H9 (cell line): ENCODE results near the gene DLL3. TPM values are rescaled to one million over a fixed set of nuclear protein-coding genes. Genes with fewer than 3 reads are reported as not detected.
A peak's percentile ranks its signal among the peaks of the same experiment; 100 is the strongest.

ENCODE experiments used
- DNase-seq: peaks from one replicate; pipeline ENCODE4 v3.0.0-alpha.2; 2017
- H2AFZ ChIP-seq: one replicate; pipeline ENCODE4 v1.6.1; 2013; ENCODE audit warnings: mild to moderate bottlenecking, low read length, control low read depth, moderate library complexity
- H2AK5ac ChIP-seq: 2 replicates; pipeline ENCODE4 v1.6.1; 2013; ENCODE audit warnings: low read length, control low read depth, mixed read lengths; ENCODE audit not compliant: insufficient read length
- H2BK120ac ChIP-seq: one replicate; pipeline ENCODE4 v1.6.1; 2013; ENCODE audit warnings: low read depth, mild to moderate bottlenecking, low read length, control low read depth, inconsistent platforms; ENCODE audit not compliant: poor library complexity, severe bottlenecking
- H2BK12ac ChIP-seq: 2 replicates; pipeline ENCODE4 v1.6.1; 2013; ENCODE audit warnings: low read length, control low read depth, mixed read lengths, low read depth; ENCODE audit not compliant: insufficient read length
- H2BK15ac ChIP-seq: 2 replicates; pipeline ENCODE4 v1.6.1; 2013; ENCODE audit warnings: low read depth, low read length, control low read depth
- H2BK20ac ChIP-seq: one replicate; pipeline ENCODE4 v1.6.1; 2013; ENCODE audit warnings: low read depth, mild to moderate bottlenecking, low read length, control low read depth, inconsistent platforms; ENCODE audit not compliant: poor library complexity, severe bottlenecking
- H2BK5ac ChIP-seq: 2 replicates; pipeline ENCODE4 v1.6.1; 2013; ENCODE audit warnings: low read length, control low read depth, mixed read lengths; ENCODE audit not compliant: insufficient read length
- H3K14ac ChIP-seq: 2 replicates; pipeline ENCODE4 v1.6.1; 2013; ENCODE audit warnings: low read length, control low read depth; ENCODE audit not compliant: insufficient read depth
- H3K18ac ChIP-seq: 2 replicates; pipeline ENCODE4 v1.6.1; 2013; ENCODE audit warnings: low read depth, mild to moderate bottlenecking, mixed read lengths, low read length, control low read depth; ENCODE audit not compliant: insufficient read length
- H3K23ac ChIP-seq: 2 replicates; pipeline ENCODE4 v1.6.1; 2013; ENCODE audit warnings: low read length, control low read depth, mixed read lengths, low read depth; ENCODE audit not compliant: insufficient read length
- H3K23me2 ChIP-seq: 2 replicates; pipeline ENCODE4 v1.6.1; 2013; ENCODE audit warnings: low read depth, mild to moderate bottlenecking, mixed read lengths, low read length, control low read depth; ENCODE audit not compliant: insufficient read length, poor library complexity, severe bottlenecking
- H3K27ac ChIP-seq: 2 replicates; pipeline ENCODE4 v1.5.1; 2013; ENCODE audit warnings: low read length, control low read depth, mixed read lengths, low read depth; ENCODE audit not compliant: insufficient read length
- H3K27me3 ChIP-seq: 2 replicates; pipeline ENCODE4 v1.6.1; 2013; ENCODE audit warnings: low read length, control low read depth, inconsistent platforms; ENCODE audit not compliant: insufficient read depth
- H3K4ac ChIP-seq: 2 replicates; pipeline ENCODE4 v1.6.1; 2013; ENCODE audit warnings: low read depth, mild to moderate bottlenecking, control low read depth, inconsistent platforms, low read length, moderate library complexity
- H3K4me1 ChIP-seq: 2 replicates; pipeline ENCODE4 v1.6.1; 2013; ENCODE audit warnings: low read length, control low read depth, inconsistent platforms; ENCODE audit not compliant: insufficient read depth
- H3K4me2 ChIP-seq: 2 replicates; pipeline ENCODE4 v1.6.1; 2013; ENCODE audit warnings: low read length, control low read depth, mixed read lengths; ENCODE audit not compliant: insufficient read length, insufficient read depth
- H3K56ac ChIP-seq: 2 replicates; pipeline ENCODE4 v1.6.1; 2013; ENCODE audit warnings: low read depth, mild to moderate bottlenecking, mixed read lengths, low read length, control low read depth; ENCODE audit not compliant: insufficient read length
- H3K79me1 ChIP-seq: 2 replicates; pipeline ENCODE4 v1.6.1; 2013; ENCODE audit warnings: low read depth, mild to moderate bottlenecking, moderate library complexity, low read length, control low read depth, inconsistent platforms; ENCODE audit not compliant: insufficient read depth, poor library complexity, severe bottlenecking
- H3K79me2 ChIP-seq: 2 replicates; pipeline ENCODE4 v1.6.1; 2013; ENCODE audit warnings: low read length, control low read depth, inconsistent platforms; ENCODE audit not compliant: insufficient read depth
- H3K9ac ChIP-seq: 2 replicates; pipeline ENCODE4 v1.6.1; 2013; ENCODE audit warnings: low read length, control low read depth, mixed read lengths; ENCODE audit not compliant: insufficient read length; ENCODE audit errors: extremely low read depth
- H3K9me3 ChIP-seq: one replicate; pipeline ENCODE4 v1.6.1; 2013; ENCODE audit warnings: low read depth, low read length, inconsistent platforms; ENCODE audit not compliant: control insufficient read depth
- H3T11ph ChIP-seq: one replicate; pipeline ENCODE4 v1.6.1; 2013; ENCODE audit warnings: mild to moderate bottlenecking, low read length, control low read depth, inconsistent platforms
- H4K20me1 ChIP-seq: one replicate; pipeline ENCODE4 v1.6.1; 2013; ENCODE audit not compliant: control insufficient read depth, insufficient read length, insufficient read depth
- H4K5ac ChIP-seq: 2 replicates; pipeline ENCODE4 v1.6.1; 2013; ENCODE audit warnings: low read depth, mild to moderate bottlenecking, mixed read lengths, low read length, control low read depth; ENCODE audit not compliant: insufficient read length
- H4K8ac ChIP-seq: replicated peaks from 2 replicates; pipeline ENCODE4 v1.6.1; 2013; ENCODE audit warnings: low read length, control low read depth, mixed read lengths, low read depth; ENCODE audit not compliant: insufficient read length
- H4K91ac ChIP-seq: 2 replicates; pipeline ENCODE4 v1.6.1; 2013; ENCODE audit warnings: low read depth, mild to moderate bottlenecking, moderate library complexity, mixed read lengths, low read length, control low read depth; ENCODE audit not compliant: insufficient read length
- H3K27ac Mint-ChIP-seq, 3 experiments: 2 replicates in 2 of 3; 3 replicates in 1 of 3; pipeline ENCODE4 v1.8.0; 2020 to 2021; ENCODE audit warnings: mixed read lengths in 3 of 3, mild to moderate bottlenecking in 1 of 3, moderate library complexity in 1 of 3
- H3K27me3 Mint-ChIP-seq: 2 replicates; pipeline ENCODE4 v1.8.0; 2021; ENCODE audit warnings: low read depth, mild to moderate bottlenecking, moderate library complexity, mixed read lengths
- H3K36me3 Mint-ChIP-seq, 3 experiments: 2 replicates in 2 of 3; 3 replicates in 1 of 3; pipeline ENCODE4 v1.8.0; 2020 to 2021; ENCODE audit warnings: low read depth in 3 of 3, mixed read lengths in 3 of 3; ENCODE audit not compliant: insufficient read depth in 1 of 3
- H3K4me1 Mint-ChIP-seq, 2 experiments: 2 replicates each; pipeline ENCODE4 v1.8.0; 2020; ENCODE audit warnings: mixed read lengths in 2 of 2
- H3K4me3 Mint-ChIP-seq, 2 experiments: 2 replicates in 1 of 2; 3 replicates in 1 of 2; pipeline ENCODE4 v1.8.0; 2020 to 2021; ENCODE audit warnings: mild to moderate bottlenecking in 2 of 2, mixed read lengths in 2 of 2, moderate library complexity in 1 of 2
- H3K9me3 Mint-ChIP-seq, 2 experiments: 2 replicates in 1 of 2; 3 replicates in 1 of 2; pipeline ENCODE4 v1.8.0; 2020; ENCODE audit warnings: mild to moderate bottlenecking in 2 of 2, mixed read lengths in 2 of 2, moderate library complexity in 1 of 2
- WGBS: extraction: QIAGEN DNeasy Blood & Tissue Kit; methylation state at CpG from one replicate; pipeline ENCODE4 v1.1.7; 2013; ENCODE audit warnings: missing lambda C conversion rate, low lambda C conversion rate, mixed read lengths; ENCODE audit not compliant: insufficient read length; ENCODE audit errors: extremely low coverage; 5-methylcytosine and 5-hydroxymethylcytosine counted together
- total RNA-seq: library from RNA; stranded (reverse); gene quantifications from 2 replicates; pipeline ENCODE4 v1.2.1, GENCODE V29; 2021
- TF ChIP-seq, protein P1 (sequence below): fragments of 200-600 bp; sonication (generic); conservative IDR thresholded peaks from 3 replicates; pipeline ENCODE4 v1.8.0; 2021; ENCODE audit warnings: antibody characterized with exemption, mild to moderate bottlenecking

Gene DLL3
- total RNA-seq, 1 experiment from 2014 or later = 2.5 TPM

DNA sequence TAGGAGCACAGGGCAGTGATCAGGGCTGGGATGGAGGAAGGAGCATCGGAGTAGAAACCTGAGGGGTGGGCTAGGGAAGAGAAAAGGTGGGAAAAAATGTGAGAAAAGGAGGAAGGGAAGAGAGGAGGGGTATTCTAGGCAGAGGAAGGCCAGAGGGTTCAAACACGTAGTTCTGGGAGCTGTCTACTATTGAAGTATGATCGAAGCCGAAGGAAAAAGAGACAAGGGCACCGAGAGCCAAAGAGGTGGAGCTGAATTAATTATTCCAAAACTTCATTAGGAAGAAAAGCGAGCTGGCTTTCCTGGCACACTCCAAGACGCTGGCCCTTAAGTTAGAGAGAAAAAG, 7.8 kb downstream of the DLL3 start:
- no peaks in the 10 kb centered on the region for H3K4me1 ChIP-seq
- H2AK5ac ChIP-seq = no peak overlapping the region
- Mint-ChIP-seq H3K27ac (no peak overlapping the region), H3K4me3 (peak overlapping the region in 1 of 2 experiments; percentile 57; a peak in 3 of 5 replicates), H3K36me3 (peaks cover 0 to 11% (median 3%) of the 10 kb centered on the region in 3 experiments; a peak in 3 of 7 replicates), H3K4me1 (peaks cover 9 to 10% of the 10 kb centered on the region in 2 experiments), H3K9me3 (peaks cover 11 to 15% of the 10 kb centered on the region in 2 experiments; a peak in 4 of 5 replicates), H3K27me3 (peaks cover 85% of the 10 kb centered on the region)
- no peak overlapping the region for H3T11ph ChIP-seq
- no peak overlapping the region for H3K4ac ChIP-seq
- no peak overlapping the region for H3K18ac ChIP-seq
- TF ChIP-seq, protein P1, sequence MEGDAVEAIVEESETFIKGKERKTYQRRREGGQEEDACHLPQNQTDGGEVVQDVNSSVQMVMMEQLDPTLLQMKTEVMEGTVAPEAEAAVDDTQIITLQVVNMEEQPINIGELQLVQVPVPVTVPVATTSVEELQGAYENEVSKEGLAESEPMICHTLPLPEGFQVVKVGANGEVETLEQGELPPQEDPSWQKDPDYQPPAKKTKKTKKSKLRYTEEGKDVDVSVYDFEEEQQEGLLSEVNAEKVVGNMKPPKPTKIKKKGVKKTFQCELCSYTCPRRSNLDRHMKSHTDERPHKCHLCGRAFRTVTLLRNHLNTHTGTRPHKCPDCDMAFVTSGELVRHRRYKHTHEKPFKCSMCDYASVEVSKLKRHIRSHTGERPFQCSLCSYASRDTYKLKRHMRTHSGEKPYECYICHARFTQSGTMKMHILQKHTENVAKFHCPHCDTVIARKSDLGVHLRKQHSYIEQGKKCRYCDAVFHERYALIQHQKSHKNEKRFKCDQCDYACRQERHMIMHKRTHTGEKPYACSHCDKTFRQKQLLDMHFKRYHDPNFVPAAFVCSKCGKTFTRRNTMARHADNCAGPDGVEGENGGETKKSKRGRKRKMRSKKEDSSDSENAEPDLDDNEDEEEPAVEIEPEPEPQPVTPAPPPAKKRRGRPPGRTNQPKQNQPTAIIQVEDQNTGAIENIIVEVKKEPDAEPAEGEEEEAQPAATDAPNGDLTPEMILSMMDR = no peak
- H3K27me3 ChIP-seq = peaks cover 19% of the 10 kb centered on the region; the same call in 1 of the 2 replicates
- H2BK12ac ChIP-seq = no peak overlapping the region
- no peak overlapping the region for H2BK15ac ChIP-seq
- H3K79me1 ChIP-seq = no peaks in the 10 kb centered on the region
- no peak overlapping the region for H3K56ac ChIP-seq
- H2BK20ac ChIP-seq = no peak overlapping the region
- no peak overlapping the region for H2BK120ac ChIP-seq
- peaks cover 10% of the 10 kb centered on the region for H3K23me2 ChIP-seq
- no peak for DNase-seq
- H4K91ac ChIP-seq = no peak overlapping the region
- no peaks in the 10 kb centered on the region for H3K79me2 ChIP-seq
- no peak overlapping the region for H4K8ac ChIP-seq
- H2BK5ac ChIP-seq = no peak overlapping the region
- no peak overlapping the region for H3K14ac ChIP-seq
- no peaks in the 10 kb centered on the region for H3K9me3 ChIP-seq
- H4K20me1 ChIP-seq = no peaks in the 10 kb centered on the region
- no peak overlapping the region for H3K23ac ChIP-seq
- no peak overlapping the region for H3K9ac ChIP-seq
- no peak overlapping the region for H2AFZ ChIP-seq
- no CpG with 5 or more reads among the region's 7 CpGs for WGBS
- peak overlapping the region; percentile 74 for H3K4me2 ChIP-seq
- no peak overlapping the region for H3K27ac ChIP-seq
- no peak overlapping the region for H4K5ac ChIP-seq
